ENCODE measurements around the gene ENO4. TPM values are rescaled to one million over a fixed set of nuclear protein-coding genes. Genes with fewer than 3 reads are reported as not detected.

The ENO4 gene
- polyA plus RNA-seq, 2 donors = 0.04 to 0.07 TPM

- WGBS, 2 donors = 96 to 97% methylated on average over 3 of the region's 3 CpGs
Observed at GRCh38 chr10:116917481-116917880, 68.2 kb downstream of the ENO4 start.

GRCh38 chr10:116918583-116918982 lies 69.3 kb downstream of the ENO4 start:
- Histone ChIP-seq H3K4me1 (ENCODE audit: control insufficient read depth in 2 of 2, insufficient read depth in 2 of 2, low read length in 1 of 2) (no peaks in the 10 kb centered on the region), H3K4me3 (ENCODE audit: low read depth in 1 of 2, low read length in 2 of 2) (no peak overlapping the region), H3K36me3 (ENCODE audit: control insufficient read depth in 2 of 2, insufficient read depth in 2 of 2, low read length in 1 of 2) (no peaks in the 10 kb centered on the region), H3K9me3 (ENCODE audit: control insufficient read depth in 2 of 2, insufficient read depth in 1 of 2, low read depth in 1 of 2, low read length in 1 of 2) (no peaks in the 10 kb centered on the region), H3K27ac (ENCODE audit: low read depth in 2 of 2, low read length in 1 of 2) (no peak overlapping the region), H3K27me3 (ENCODE audit: control insufficient read depth in 1 of 2, insufficient read depth in 2 of 2, low read length in 2 of 2) (no peaks in the 10 kb centered on the region)
- WGBS, 2 donors = 96 to 98% methylated on average over 2 of the region's 2 CpGs

More at GRCh38 chr10:116917481-116917880, 68.2 kb downstream of the ENO4 start:
- Histone ChIP-seq H3K27me3 (ENCODE audit: control insufficient read depth in 1 of 2, insufficient read depth in 2 of 2, low read length in 2 of 2) (no peaks in the 10 kb centered on the region), H3K4me3 (ENCODE audit: low read depth in 1 of 2, low read length in 2 of 2) (no peak overlapping the region), H3K36me3 (ENCODE audit: control insufficient read depth in 2 of 2, insufficient read depth in 2 of 2, low read length in 1 of 2) (no peaks in the 10 kb centered on the region), H3K27ac (ENCODE audit: low read depth in 2 of 2, low read length in 1 of 2) (no peak overlapping the region), H3K9me3 (ENCODE audit: control insufficient read depth in 2 of 2, insufficient read depth in 1 of 2, low read depth in 1 of 2, low read length in 1 of 2) (no peaks in the 10 kb centered on the region), H3K4me1 (ENCODE audit: control insufficient read depth in 2 of 2, insufficient read depth in 2 of 2, low read length in 1 of 2) (no peaks in the 10 kb centered on the region)

GRCh38 chr10:116919164-116919563 lies 69.9 kb downstream of the ENO4 start:
- H3K36me3 ChIP-seq (ENCODE audit: control insufficient read depth in 2 of 2, insufficient read depth in 2 of 2, low read length in 1 of 2) = no peaks in the 10 kb centered on the region
- H3K27ac ChIP-seq (ENCODE audit: low read depth in 2 of 2, low read length in 1 of 2) = no peak overlapping the region
- H3K27me3 ChIP-seq (ENCODE audit: control insufficient read depth in 1 of 2, insufficient read depth in 2 of 2, low read length in 2 of 2) = no peaks in the 10 kb centered on the region
- no peaks in the 10 kb centered on the region for H3K4me1 ChIP-seq (ENCODE audit: control insufficient read depth in 2 of 2, insufficient read depth in 2 of 2, low read length in 1 of 2)
- WGBS, 2 donors = 91 to 95% methylated on average over 2 of the region's 2 CpGs
- no peaks in the 10 kb centered on the region for H3K9me3 ChIP-seq (ENCODE audit: control insufficient read depth in 2 of 2, insufficient read depth in 1 of 2, low read depth in 1 of 2, low read length in 1 of 2)
- H3K4me3 ChIP-seq (ENCODE audit: low read depth in 1 of 2, low read length in 2 of 2) = no peak overlapping the region

GRCh38 chr10:116919706-116920105 lies 70.4 kb downstream of the ENO4 start:
- no peaks in the 10 kb centered on the region for H3K27me3 ChIP-seq (ENCODE audit: control insufficient read depth in 1 of 2, insufficient read depth in 2 of 2, low read length in 2 of 2)
- H3K27ac ChIP-seq (ENCODE audit: low read depth in 2 of 2, low read length in 1 of 2) = no peak overlapping the region
- H3K9me3 ChIP-seq (ENCODE audit: control insufficient read depth in 2 of 2, insufficient read depth in 1 of 2, low read depth in 1 of 2, low read length in 1 of 2) = no peaks in the 10 kb centered on the region
- H3K36me3 ChIP-seq (ENCODE audit: control insufficient read depth in 2 of 2, insufficient read depth in 2 of 2, low read length in 1 of 2) = no peaks in the 10 kb centered on the region
- 49 to 50% methylated on average over 2 of the region's 2 CpGs for WGBS, 2 donors
- H3K4me3 ChIP-seq (ENCODE audit: low read depth in 1 of 2, low read length in 2 of 2) = no peak overlapping the region
- no peaks in the 10 kb centered on the region for H3K4me1 ChIP-seq (ENCODE audit: control insufficient read depth in 2 of 2, insufficient read depth in 2 of 2, low read length in 1 of 2)

GRCh38 chr10:116925056-116925455 lies 75.8 kb downstream of the ENO4 start:
- Histone ChIP-seq H3K4me3 (ENCODE audit: low read depth in 1 of 2, low read length in 2 of 2) (no peak overlapping the region), H3K27me3 (ENCODE audit: control insufficient read depth in 1 of 2, insufficient read depth in 2 of 2, low read length in 2 of 2) (no peaks in the 10 kb centered on the region), H3K27ac (ENCODE audit: low read depth in 2 of 2, low read length in 1 of 2) (no peak overlapping the region), H3K4me1 (ENCODE audit: control insufficient read depth in 2 of 2, insufficient read depth in 2 of 2, low read length in 1 of 2) (no peaks in the 10 kb centered on the region), H3K36me3 (ENCODE audit: control insufficient read depth in 2 of 2, insufficient read depth in 2 of 2, low read length in 1 of 2) (no peaks in the 10 kb centered on the region), H3K9me3 (ENCODE audit: control insufficient read depth in 2 of 2, insufficient read depth in 1 of 2, low read depth in 1 of 2, low read length in 1 of 2) (no peaks in the 10 kb centered on the region)
- WGBS, 2 donors = 91 to 92% methylated on average over 3 of the region's 3 CpGs

- H3K4me3 ChIP-seq (ENCODE audit: low read depth in 1 of 2, low read length in 2 of 2) = no peak overlapping the region
- H3K9me3 ChIP-seq (ENCODE audit: control insufficient read depth in 2 of 2, insufficient read depth in 1 of 2, low read depth in 1 of 2, low read length in 1 of 2) = no peaks in the 10 kb centered on the region
- no peaks in the 10 kb centered on the region for H3K27me3 ChIP-seq (ENCODE audit: control insufficient read depth in 1 of 2, insufficient read depth in 2 of 2, low read length in 2 of 2)
- no peak overlapping the region for H3K27ac ChIP-seq (ENCODE audit: low read depth in 2 of 2, low read length in 1 of 2)
- WGBS, 2 donors = 91 to 92% methylated on average over 3 of the region's 3 CpGs
- H3K4me1 ChIP-seq (ENCODE audit: control insufficient read depth in 2 of 2, insufficient read depth in 2 of 2, low read length in 1 of 2) = no peaks in the 10 kb centered on the region
- no peaks in the 10 kb centered on the region for H3K36me3 ChIP-seq (ENCODE audit: control insufficient read depth in 2 of 2, insufficient read depth in 2 of 2, low read length in 1 of 2)
Observed at GRCh38 chr10:116926426-116926825, 77.1 kb downstream of the ENO4 start.

- H3K4me3 ChIP-seq (ENCODE audit: low read depth in 1 of 2, low read length in 2 of 2) = no peak overlapping the region
- no peaks in the 10 kb centered on the region for H3K9me3 ChIP-seq (ENCODE audit: control insufficient read depth in 2 of 2, insufficient read depth in 1 of 2, low read depth in 1 of 2, low read length in 1 of 2)
- H3K27me3 ChIP-seq (ENCODE audit: control insufficient read depth in 1 of 2, insufficient read depth in 2 of 2, low read length in 2 of 2) = no peaks in the 10 kb centered on the region
- H3K27ac ChIP-seq (ENCODE audit: low read depth in 2 of 2, low read length in 1 of 2) = no peak overlapping the region
- H3K4me1 ChIP-seq (ENCODE audit: control insufficient read depth in 2 of 2, insufficient read depth in 2 of 2, low read length in 1 of 2) = no peaks in the 10 kb centered on the region
- WGBS, 2 donors = 94% methylated on average over 6 of the region's 6 CpGs
- H3K36me3 ChIP-seq (ENCODE audit: control insufficient read depth in 2 of 2, insufficient read depth in 2 of 2, low read length in 1 of 2) = no peaks in the 10 kb centered on the region
Observed at GRCh38 chr10:116931806-116932205, 82.5 kb downstream of the ENO4 start.

Other genes with a start within 250 kb of the ENO4 start
- gene PNLIPRP2, start 228.5 kb upstream of the ENO4 start, polyA plus RNA-seq = under 1 TPM; 0.05 to 0.14 TPM
- gene HSPA12A, start 106.9 kb upstream of the ENO4 start, polyA plus RNA-seq = 1 to 10 TPM; 1.7 TPM
- 1 to 10 TPM; 6.1 to 6.5 TPM for gene SHTN1, start 155.7 kb downstream of the ENO4 start, polyA plus RNA-seq

Measured in esophagus (tissue), 2 donors.